GM23338 (cell line): ENCODE results near the gene KNG1. TPM values are rescaled to one million over a fixed set of nuclear protein-coding genes. Genes with fewer than 3 reads are reported as not detected.
"Not testable (repeated sequence)": the region's sequence is repeated elsewhere in the genome, so short reads cannot be mapped to it uniquely, and the experiment has no call there.

ENCODE experiments used
- ATAC-seq: fragments of 200-7000 bp; cut with Tn5 transposase; 3 replicates; pipeline ENCODE4 v1.9.1; 2020
- DNase-seq: peaks from one replicate; pipeline ENCODE4 v3.0.0-alpha.2; 2015; ENCODE audit warnings: low spot score
- H2AFZ ChIP-seq: fragments of 200-600 bp; sonication (generic); 2 replicates; pipeline ENCODE4 v1.8.0; 2016; ENCODE audit warnings: antibody characterized with exemption, mild to moderate bottlenecking, moderate library complexity
- H3F3A ChIP-seq: fragments of 200-600 bp; sonication (generic); replicated peaks from 2 replicates; pipeline ENCODE4 v1.8.0; 2017; ENCODE audit warnings: antibody characterized with exemption, mixed run types, low read depth
- H3K27ac ChIP-seq: fragments of 200-600 bp; sonication (generic); 2 replicates; pipeline ENCODE4 v1.6.1; 2016; ENCODE audit warnings: low read depth
- H3K27me3 ChIP-seq: fragments of 200-600 bp; sonication (generic); 2 replicates; pipeline ENCODE4 v1.8.0; 2016; ENCODE audit warnings: mild to moderate bottlenecking, mixed run types, moderate library complexity; ENCODE audit not compliant: insufficient read depth
- H3K36me3 ChIP-seq: fragments of 200-600 bp; sonication (generic); 2 replicates; pipeline ENCODE4 v1.8.0; 2016; ENCODE audit warnings: mild to moderate bottlenecking; ENCODE audit not compliant: insufficient read depth
- H3K4me1 ChIP-seq: fragments of 200-600 bp; sonication (generic); 2 replicates; pipeline ENCODE4 v1.8.0; 2016; ENCODE audit warnings: mild to moderate bottlenecking, moderate library complexity; ENCODE audit not compliant: insufficient read depth
- H3K4me2 ChIP-seq: fragments of 200-600 bp; sonication (generic); 2 replicates; pipeline ENCODE4 v1.7.1; 2017; ENCODE audit warnings: mixed run types
- H3K4me3 ChIP-seq: fragments of 200-600 bp; sonication (generic); 2 replicates; pipeline ENCODE4 v1.6.1; 2016; ENCODE audit warnings: mixed run types
- H3K79me2 ChIP-seq: fragments of 200-600 bp; sonication (generic); replicated peaks from 2 replicates; pipeline ENCODE4 v1.8.0; 2017; ENCODE audit warnings: mild to moderate bottlenecking; ENCODE audit not compliant: insufficient read depth
- H3K9me2 ChIP-seq: fragments of 200-600 bp; sonication (generic); 2 replicates; pipeline ENCODE4 v1.8.0; 2017; ENCODE audit not compliant: insufficient read depth
- H4K20me1 ChIP-seq: fragments of 200-600 bp; sonication (generic); replicated peaks from 2 replicates; pipeline ENCODE4 v1.8.0; 2017; ENCODE audit warnings: mild to moderate bottlenecking; ENCODE audit not compliant: insufficient read depth
- H3K27ac Mint-ChIP-seq: 2 replicates; pipeline ENCODE4 v1.8.0; 2020; ENCODE audit warnings: inconsistent platforms, mild to moderate bottlenecking, moderate library complexity, mixed read lengths
- H3K27me3 Mint-ChIP-seq: 3 replicates; pipeline ENCODE4 v1.8.0; 2022; ENCODE audit warnings: low read depth, mild to moderate bottlenecking, moderate library complexity, mixed read lengths, inconsistent platforms; ENCODE audit not compliant: insufficient read depth, poor library complexity
- H3K36me3 Mint-ChIP-seq: 3 replicates; pipeline ENCODE4 v1.8.0; 2021; ENCODE audit warnings: low read depth, mild to moderate bottlenecking, inconsistent platforms, moderate library complexity, mixed read lengths
- H3K4me1 Mint-ChIP-seq: 3 replicates; pipeline ENCODE4 v1.8.0; 2020; ENCODE audit warnings: mild to moderate bottlenecking, inconsistent platforms, mixed read lengths
- H3K4me3 Mint-ChIP-seq: 3 replicates; pipeline ENCODE4 v1.8.0; 2021; ENCODE audit warnings: moderate library complexity, mild to moderate bottlenecking, inconsistent platforms, mixed read lengths
- H3K9me3 Mint-ChIP-seq: 3 replicates; pipeline ENCODE4 v1.8.0; 2020; ENCODE audit warnings: moderate library complexity, mild to moderate bottlenecking, inconsistent platforms, mixed read lengths
- CREB1 ChIP-seq: fragments of 250-450 bp; sonication (Bioruptor Pico); IDR thresholded peaks from 2 replicates; pipeline ENCODE4 v1.5.0; 2020; ENCODE audit warnings: low read depth, mild to moderate bottlenecking, moderate library complexity
- CTCF ChIP-seq, 2 experiments: fragments of 200-600 bp in 1 of 2; sonication (generic) in 1 of 2; conservative IDR thresholded peaks; 2 replicates each; pipeline versions ENCODE4 v1.5.1 to v1.6.1; 2016 to 2017; ENCODE audit warnings: antibody characterized with exemption in 2 of 2, low read depth in 2 of 2, mild to moderate bottlenecking in 2 of 2, moderate library complexity in 1 of 2
- EZH2 ChIP-seq: fragments of 200-600 bp; sonication (generic); IDR thresholded peaks from one replicate; pipeline ENCODE4 v1.8.0; 2017; ENCODE audit warnings: antibody characterized with exemption, mild to moderate bottlenecking, low read depth; ENCODE audit not compliant: unreplicated experiment
- EZH2phosphoT487 ChIP-seq: fragments of 200-600 bp; sonication (generic); IDR thresholded peaks from one replicate; pipeline ENCODE4 v1.8.1; 2018; ENCODE audit warnings: antibody characterized with exemption; ENCODE audit not compliant: unreplicated experiment
- JUNB ChIP-seq: IDR thresholded peaks from one replicate; pipeline ENCODE4 v1.6.1; 2016; ENCODE audit warnings: antibody characterized with exemption; ENCODE audit not compliant: unreplicated experiment
- NANOG ChIP-seq: IDR thresholded peaks from 2 replicates; pipeline ENCODE4 v1.6.1; 2016; ENCODE audit warnings: antibody characterized with exemption, borderline replicate concordance
- POLR2AphosphoS5 ChIP-seq: IDR thresholded peaks from 2 replicates; pipeline ENCODE4 v1.6.1; 2016; ENCODE audit warnings: antibody characterized with exemption, low read depth
- ZNF114 ChIP-seq: fragments of 250-450 bp; sonication (Bioruptor Pico); IDR thresholded peaks from 2 replicates; pipeline ENCODE4 v1.5.0; 2020; ENCODE audit warnings: mild to moderate bottlenecking, moderate library complexity
- polyA plus RNA-seq: library from polyadenylated mRNA; unstranded; fragments of >200 nt; fragmentation: Nextera tagmentation; extraction: Ambion mirVana; gene quantifications from 2 replicates; pipeline ENCODE4 v1.2.1, GENCODE V29; 2016
- total RNA-seq: library from RNA; depleted of rRNA; stranded (reverse); fragments of >200 nt; shearing (Covaris generic); gene quantifications from 2 replicates; pipeline ENCODE4 v1.2.3, GENCODE V29; 2014
- TF ChIP-seq, protein P1 (sequence below): IDR thresholded peaks from one replicate; pipeline ENCODE4 v1.6.1; 2018; ENCODE audit warnings: antibody characterized with exemption; ENCODE audit not compliant: unreplicated experiment

The KNG1 gene
- total and polyA plus RNA-seq, 2 experiments from 2014 or later = 0.49 TPM; not detected in 1

DNA sequence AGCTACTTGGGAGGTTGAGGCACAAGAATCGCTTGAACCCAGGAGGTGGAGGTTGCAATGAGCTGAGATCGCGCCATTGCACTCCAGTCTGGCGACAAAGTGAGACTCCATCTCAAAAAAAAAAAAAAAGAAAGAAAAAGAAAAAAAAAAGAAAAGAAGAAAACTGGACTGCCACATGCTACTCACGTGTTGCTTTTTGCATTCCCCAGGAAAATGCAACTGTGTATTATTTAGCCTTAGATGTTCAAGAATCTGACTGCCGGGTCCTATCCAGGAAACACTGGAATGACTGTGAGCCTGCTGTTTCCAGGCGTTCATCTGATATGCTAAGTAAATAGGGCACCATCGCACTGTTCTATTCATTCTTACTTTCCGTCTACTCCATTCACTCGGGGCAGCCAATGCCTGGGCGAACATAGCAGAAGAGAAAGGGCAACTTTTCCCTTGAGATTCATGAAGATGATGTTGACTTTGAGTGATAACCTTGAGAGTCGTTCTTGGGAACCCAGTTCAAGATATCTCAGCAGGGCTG, 30.0 kb upstream of the KNG1 start (continued):
- TF ChIP-seq EZH2 = no peak
- TF ChIP-seq POLR2AphosphoS5 = no peak
- TF ChIP-seq NANOG = no peak
- TF ChIP-seq JUNB = no peak
- no peak for TF ChIP-seq EZH2phosphoT487
- TF ChIP-seq ZNF114 (CRISPR knock-in tag) = no peak
- TF ChIP-seq CREB1 = no peak
- no peak for TF ChIP-seq CTCF (conservative IDR thresholded peaks at IDR 0.05; ENCODE audit: low read depth in 2 of 2)
- TF ChIP-seq, protein P1, sequence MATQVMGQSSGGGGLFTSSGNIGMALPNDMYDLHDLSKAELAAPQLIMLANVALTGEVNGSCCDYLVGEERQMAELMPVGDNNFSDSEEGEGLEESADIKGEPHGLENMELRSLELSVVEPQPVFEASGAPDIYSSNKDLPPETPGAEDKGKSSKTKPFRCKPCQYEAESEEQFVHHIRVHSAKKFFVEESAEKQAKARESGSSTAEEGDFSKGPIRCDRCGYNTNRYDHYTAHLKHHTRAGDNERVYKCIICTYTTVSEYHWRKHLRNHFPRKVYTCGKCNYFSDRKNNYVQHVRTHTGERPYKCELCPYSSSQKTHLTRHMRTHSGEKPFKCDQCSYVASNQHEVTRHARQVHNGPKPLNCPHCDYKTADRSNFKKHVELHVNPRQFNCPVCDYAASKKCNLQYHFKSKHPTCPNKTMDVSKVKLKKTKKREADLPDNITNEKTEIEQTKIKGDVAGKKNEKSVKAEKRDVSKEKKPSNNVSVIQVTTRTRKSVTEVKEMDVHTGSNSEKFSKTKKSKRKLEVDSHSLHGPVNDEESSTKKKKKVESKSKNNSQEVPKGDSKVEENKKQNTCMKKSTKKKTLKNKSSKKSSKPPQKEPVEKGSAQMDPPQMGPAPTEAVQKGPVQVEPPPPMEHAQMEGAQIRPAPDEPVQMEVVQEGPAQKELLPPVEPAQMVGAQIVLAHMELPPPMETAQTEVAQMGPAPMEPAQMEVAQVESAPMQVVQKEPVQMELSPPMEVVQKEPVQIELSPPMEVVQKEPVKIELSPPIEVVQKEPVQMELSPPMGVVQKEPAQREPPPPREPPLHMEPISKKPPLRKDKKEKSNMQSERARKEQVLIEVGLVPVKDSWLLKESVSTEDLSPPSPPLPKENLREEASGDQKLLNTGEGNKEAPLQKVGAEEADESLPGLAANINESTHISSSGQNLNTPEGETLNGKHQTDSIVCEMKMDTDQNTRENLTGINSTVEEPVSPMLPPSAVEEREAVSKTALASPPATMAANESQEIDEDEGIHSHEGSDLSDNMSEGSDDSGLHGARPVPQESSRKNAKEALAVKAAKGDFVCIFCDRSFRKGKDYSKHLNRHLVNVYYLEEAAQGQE = no peak

DNA sequence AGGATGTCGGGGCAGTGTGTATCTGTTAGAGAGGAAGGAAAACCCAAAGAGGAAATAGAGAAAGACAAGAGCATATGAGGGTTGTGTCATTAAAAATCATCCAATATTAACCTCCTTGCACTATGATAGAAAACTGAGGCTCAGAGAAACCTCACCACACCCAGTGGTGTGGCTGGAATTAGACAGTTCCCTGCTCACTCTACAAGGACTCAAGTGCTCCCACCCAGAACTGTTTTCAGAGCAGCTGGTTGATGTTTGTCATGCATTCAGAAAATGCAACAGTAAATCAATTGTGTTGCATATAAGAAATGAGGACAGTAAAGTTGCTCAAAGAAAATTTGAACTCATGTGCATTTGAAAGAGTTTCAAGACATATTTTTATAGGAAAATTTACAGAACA, 26.9 kb upstream of the KNG1 start:
- not testable (repeated sequence) for ATAC-seq, H3K9me3 Mint-ChIP-seq, DNase-seq, H3K4me2 ChIP-seq, H3K27me3 ChIP-seq, H3K4me1 ChIP-seq, H4K20me1 ChIP-seq, H3K4me1 Mint-ChIP-seq, H3K27ac Mint-ChIP-seq, H2AFZ ChIP-seq, H3K27ac ChIP-seq, H3F3A ChIP-seq, H3K27me3 Mint-ChIP-seq, H3K4me3 Mint-ChIP-seq, H3K79me2 ChIP-seq, H3K36me3 Mint-ChIP-seq, H3K4me3 ChIP-seq, H3K36me3 ChIP-seq
- peaks cover 21% of the 10 kb centered on the region; the same call in 1 of the 2 replicates for H3K9me2 ChIP-seq

GRCh38 chr3:186691676-186692075, 25.5 kb upstream of the KNG1 start:
- no peak for DNase-seq
- Histone ChIP-seq H3K4me2 (no peak overlapping the region), H3K79me2 (no peaks in the 10 kb centered on the region), H3K9me2 (peaks cover 24% of the 10 kb centered on the region; the same call in 1 of the 2 replicates), H3K27me3 (no peaks in the 10 kb centered on the region), H3K27ac (no peak overlapping the region), H3K36me3 (no peaks in the 10 kb centered on the region), H3F3A (no peaks in the 10 kb centered on the region), H4K20me1 (no peaks in the 10 kb centered on the region), H3K4me3 (no peak overlapping the region), H2AFZ (no peak overlapping the region), H3K4me1 (no peaks in the 10 kb centered on the region)
- no peak for ATAC-seq
- Mint-ChIP-seq H3K4me3 (no peak overlapping the region), H3K4me1 (peaks cover 3% of the 10 kb centered on the region; the same call in 1 of the 3 replicates), H3K27ac (no peak overlapping the region), H3K36me3 (no peaks in the 10 kb centered on the region), H3K9me3 (no peaks in the 10 kb centered on the region; the same call in 2 of the 3 replicates), H3K27me3 (peaks cover 2% of the 10 kb centered on the region)
- TF ChIP-seq ZNF114 (CRISPR knock-in tag) (no peak), JUNB (no peak), CTCF (conservative IDR thresholded peaks at IDR 0.05; ENCODE audit: low read depth in 2 of 2) (no peak)
- TF ChIP-seq, protein P1 = no peak
